HepG2 (cell line): ENCODE measurements around the gene RNFT1. TPM values are rescaled to one million over a fixed set of nuclear protein-coding genes. Genes with fewer than 3 reads are reported as not detected.
A peak's percentile ranks its signal among the peaks of the same experiment; 100 is the strongest.

ENCODE experiments used
- GATAD1 ChIP-seq: IDR thresholded peaks from 2 replicates; pipeline ENCODE4 v1.6.1; 2016; ENCODE audit warnings: missing genetic modification reagents, missing compliant biosample characterization
- HNF4A ChIP-seq: sonication (generic); formaldehyde crosslinking; IDR thresholded peaks from 2 replicates; pipeline ENCODE4 v1.4.0; 2020; ENCODE audit warnings: missing genetic modification reagents
- HOMEZ ChIP-seq: IDR thresholded peaks from 2 replicates; pipeline ENCODE4 v1.6.1; 2016; ENCODE audit warnings: low read depth
- IRF2 ChIP-seq: IDR thresholded peaks from 2 replicates; pipeline ENCODE4 v1.6.1; 2018; ENCODE audit warnings: missing genetic modification reagents, missing compliant biosample characterization
- MLX ChIP-seq: IDR thresholded peaks from 2 replicates; pipeline ENCODE4 v1.6.1; 2016
- ZNF160 ChIP-seq: sonication (generic); formaldehyde crosslinking; IDR thresholded peaks from 2 replicates; pipeline ENCODE4 v1.8.0; 2022; ENCODE audit warnings: mild to moderate bottlenecking, inconsistent platforms, missing genetic modification reagents
- ZNF317 ChIP-seq: sonication (generic); formaldehyde crosslinking; IDR thresholded peaks from 2 replicates; pipeline ENCODE4 v1.5.0; 2020; ENCODE audit warnings: mild to moderate bottlenecking, missing genetic modification reagents
- ZNF331 ChIP-seq: sonication (generic); formaldehyde crosslinking; IDR thresholded peaks from 2 replicates; pipeline ENCODE4 v1.4.0; 2020; ENCODE audit warnings: missing genetic modification reagents
- ZNF407 ChIP-seq: sonication (generic); formaldehyde crosslinking; IDR thresholded peaks from one replicate; pipeline ENCODE4 v1.5.1; 2020; ENCODE audit warnings: mild to moderate bottlenecking, missing genetic modification reagents; ENCODE audit errors: not compliant biosample characterization
- ZNF414 ChIP-seq: sonication (generic); formaldehyde crosslinking; IDR thresholded peaks from 2 replicates; pipeline ENCODE4 v1.5.0; 2020; ENCODE audit warnings: missing genetic modification reagents
- ZNF550 ChIP-seq: sonication (generic); formaldehyde crosslinking; IDR thresholded peaks from 2 replicates; pipeline ENCODE4 v1.4.0; 2020; ENCODE audit warnings: mild to moderate bottlenecking, missing genetic modification reagents, borderline replicate concordance
- ZNF703 ChIP-seq: sonication (generic); formaldehyde crosslinking; IDR thresholded peaks from 2 replicates; pipeline ENCODE4 v1.5.1; 2020; ENCODE audit warnings: missing genetic modification reagents, mild to moderate bottlenecking, moderate library complexity, borderline replicate concordance
- ZSCAN9 ChIP-seq: IDR thresholded peaks from 2 replicates; pipeline ENCODE4 v1.6.1; 2016; ENCODE audit warnings: borderline replicate concordance
- polyA plus RNA-seq, 8 experiments: library from polyadenylated mRNA; depleted of rRNA in 3 of 8; stranded (reverse) in 7 of 8; unstranded in 1 of 8; fragments of >200 nt; fragmentation: Illumina TruSeq in 4 of 8; extraction: Trizol in 4 of 8; gene quantifications; 2 replicates each; pipeline versions ENCODE4 v1.2.1 to v1.2.3, GENCODE V29; 2011 to 2016; ENCODE audit warnings: low read depth in 4 of 8, missing spikeins in 1 of 8, mixed read lengths in 1 of 8; ENCODE audit not compliant: insufficient read depth in 1 of 8
- total RNA-seq, 5 experiments: library from RNA; depleted of rRNA; stranded (reverse); fragments of >200 nt; fragmentation: Illumina TruSeq; extraction: Trizol; gene quantifications; 2 replicates each; pipeline ENCODE4 v1.2.3, GENCODE V29; 2016; ENCODE audit warnings: low read depth in 1 of 5

The RNFT1 gene
- total and polyA plus RNA-seq, 2 of the 13 experiments (the other 11 are each of a cell fraction or from before 2014, with no cell fraction given) = 19.1 to 22.1 TPM

- TF ChIP-seq ZNF407 = no peak
- TF ChIP-seq ZNF703 (CRISPR knock-in tag) = no peak
- no peak for TF ChIP-seq ZNF331 (CRISPR knock-in tag)
- TF ChIP-seq ZNF317 (CRISPR knock-in tag) = no peak
- no peak for TF ChIP-seq HOMEZ (CRISPR knock-in tag)
- 0 out of 2 replicates have a peak, but pooled peaks have one; percentile 27 for TF ChIP-seq MLX (CRISPR knock-in tag)
- TF ChIP-seq ZSCAN9 (CRISPR knock-in tag) = peak; percentile 54
- TF ChIP-seq ZNF160 (CRISPR knock-in tag) = 0 out of 2 replicates have a peak, but pooled peaks have one; percentile 7
- TF ChIP-seq GATAD1 = 0 out of 2 replicates have a peak, but pooled peaks have one; percentile 7
- no peak; the same call in 1 of the 2 replicates for TF ChIP-seq IRF2
- no peak for TF ChIP-seq ZNF550 (CRISPR knock-in tag)
- TF ChIP-seq ZNF414 (CRISPR knock-in tag) = no peak
- no peak for TF ChIP-seq HNF4A (CRISPR knock-in tag)
These were observed 630 bp downstream of the RNFT1 start (continued) for GRCh38 chr17:59963738-59964481.
